Mesendoderm (in vitro differentiated cells): ENCODE results near the gene CCM2L.

Source experiments
- DNase-seq: peaks from one replicate; pipeline ENCODE4 v3.0.0; 2013
- H2AK5ac ChIP-seq: 2 replicates; pipeline ENCODE4 v1.6.1; 2013; ENCODE audit warnings: low read length, inconsistent platforms
- H2BK120ac ChIP-seq: 2 replicates; pipeline ENCODE4 v1.6.1; 2013; ENCODE audit warnings: low read depth, mild to moderate bottlenecking, low read length, moderate library complexity, mixed read lengths
- H2BK15ac ChIP-seq: replicated peaks from 2 replicates; pipeline ENCODE4 v1.6.1; 2013; ENCODE audit warnings: low read depth, mild to moderate bottlenecking, moderate library complexity
- H2BK5ac ChIP-seq: 2 replicates; pipeline ENCODE4 v1.6.1; 2013; ENCODE audit warnings: low read length, inconsistent platforms
- H3K18ac ChIP-seq: 2 replicates; pipeline ENCODE4 v1.6.1; 2013; ENCODE audit warnings: mild to moderate bottlenecking, low read length, mixed read lengths
- H3K23ac ChIP-seq: one replicate; pipeline ENCODE4 v1.6.1; 2013; ENCODE audit warnings: low read length
- H3K27ac ChIP-seq: 2 replicates; pipeline ENCODE4 v1.5.1; 2013; ENCODE audit warnings: low read depth, mild to moderate bottlenecking, inconsistent platforms, low read length, moderate library complexity
- H3K27me3 ChIP-seq: 2 replicates; pipeline ENCODE4 v1.6.1; 2013; ENCODE audit warnings: low read length, control low read depth, mild to moderate bottlenecking, inconsistent platforms; ENCODE audit not compliant: insufficient read depth, poor library complexity
- H3K36me3 ChIP-seq: 2 replicates; pipeline ENCODE4 v1.6.1; 2013; ENCODE audit warnings: low read length, inconsistent platforms; ENCODE audit not compliant: control insufficient read depth, insufficient read depth
- H3K4ac ChIP-seq: one replicate; pipeline ENCODE4 v1.6.1; 2013; ENCODE audit warnings: low read depth, mild to moderate bottlenecking, low read length, moderate library complexity
- H3K4me1 ChIP-seq: 2 replicates; pipeline ENCODE4 v1.6.1; 2013; ENCODE audit warnings: low read depth, low read length, inconsistent platforms; ENCODE audit not compliant: control insufficient read depth
- H3K4me2 ChIP-seq: 2 replicates; pipeline ENCODE4 v1.6.1; 2013; ENCODE audit warnings: low read length
- H3K4me3 ChIP-seq: 2 replicates; pipeline ENCODE4 v1.5.1; 2013; ENCODE audit warnings: mild to moderate bottlenecking, low read length
- H3K56ac ChIP-seq: one replicate; pipeline ENCODE4 v1.6.1; 2013; ENCODE audit warnings: low read length
- H3K79me1 ChIP-seq: 2 replicates; pipeline ENCODE4 v1.6.1; 2013; ENCODE audit warnings: low read length, inconsistent platforms
- H3K79me2 ChIP-seq: 2 replicates; pipeline ENCODE4 v1.6.1; 2013; ENCODE audit warnings: mild to moderate bottlenecking, low read length; ENCODE audit not compliant: control insufficient read depth, insufficient read depth
- H3K9ac ChIP-seq: 2 replicates; pipeline ENCODE4 v1.6.1; 2013; ENCODE audit warnings: low read length, inconsistent platforms
- H4K5ac ChIP-seq: one replicate; pipeline ENCODE4 v1.6.1; 2013; ENCODE audit warnings: low read length
- H4K8ac ChIP-seq: one replicate; pipeline ENCODE4 v1.6.1; 2013; ENCODE audit warnings: low read depth, mild to moderate bottlenecking, control low read depth, low read length, moderate library complexity
- WGBS: extraction: QIAGEN DNeasy Blood & Tissue Kit; methylation state at CpG from one replicate; pipeline ENCODE4 v1.1.7; 2013; ENCODE audit warnings: low lambda C conversion rate, missing lambda C conversion rate; ENCODE audit not compliant: insufficient coverage; ENCODE audit errors: extremely low coverage; 5-methylcytosine and 5-hydroxymethylcytosine counted together

CCM2L gene

DNA sequence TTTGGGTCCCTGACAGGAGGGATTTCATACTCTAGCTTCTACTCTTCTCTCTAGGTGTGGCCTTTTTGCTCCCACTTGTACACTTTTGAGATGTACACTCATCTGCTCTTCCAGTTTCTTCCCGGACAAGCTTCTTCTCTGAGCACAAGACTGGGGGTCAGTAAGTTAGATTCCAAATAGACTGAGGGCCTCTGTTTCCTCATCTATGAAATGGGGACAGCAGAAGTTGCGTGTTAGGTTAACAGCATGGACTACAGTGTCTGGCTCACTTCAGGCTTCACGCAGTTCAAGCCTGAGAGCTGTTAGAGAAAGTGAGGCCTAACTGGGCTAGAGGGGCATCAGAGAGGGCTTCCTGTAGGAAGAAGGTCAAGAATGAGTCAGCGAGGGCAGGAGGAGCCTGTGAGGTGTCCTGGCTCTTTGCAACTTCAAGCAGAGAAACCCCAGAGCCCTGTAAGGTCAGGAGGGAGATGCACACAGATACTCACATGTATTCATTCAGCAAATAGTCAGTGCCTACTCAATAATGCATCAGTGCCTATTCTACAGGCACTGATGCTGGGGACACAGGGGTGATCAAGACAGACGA is 21.7 kb upstream of the CCM2L start:
- no peak overlapping the region for H2AK5ac ChIP-seq
- no peaks in the 10 kb centered on the region for H3K79me2 ChIP-seq
- no peak overlapping the region for H2BK120ac ChIP-seq
- no peak overlapping the region for H3K4me2 ChIP-seq
- H3K27me3 ChIP-seq: no peaks in the 10 kb centered on the region
- WGBS: no CpG with 5 or more reads among the region's 5 CpGs
- H4K5ac ChIP-seq: no peak overlapping the region
- H3K4ac ChIP-seq: no peak overlapping the region
- no peak overlapping the region for H2BK5ac ChIP-seq
- no peak overlapping the region for H3K9ac ChIP-seq
- DNase-seq: no peak
- H3K23ac ChIP-seq: no peak overlapping the region
- H4K8ac ChIP-seq: no peak overlapping the region
- no peak overlapping the region for H2BK15ac ChIP-seq
- H3K79me1 ChIP-seq: no peaks in the 10 kb centered on the region
- no peak overlapping the region for H3K4me3 ChIP-seq
- no peak overlapping the region for H3K27ac ChIP-seq
- no peaks in the 10 kb centered on the region for H3K4me1 ChIP-seq
- H3K18ac ChIP-seq: no peak overlapping the region
- H3K56ac ChIP-seq: no peak overlapping the region
- no peaks in the 10 kb centered on the region for H3K36me3 ChIP-seq

DNA sequence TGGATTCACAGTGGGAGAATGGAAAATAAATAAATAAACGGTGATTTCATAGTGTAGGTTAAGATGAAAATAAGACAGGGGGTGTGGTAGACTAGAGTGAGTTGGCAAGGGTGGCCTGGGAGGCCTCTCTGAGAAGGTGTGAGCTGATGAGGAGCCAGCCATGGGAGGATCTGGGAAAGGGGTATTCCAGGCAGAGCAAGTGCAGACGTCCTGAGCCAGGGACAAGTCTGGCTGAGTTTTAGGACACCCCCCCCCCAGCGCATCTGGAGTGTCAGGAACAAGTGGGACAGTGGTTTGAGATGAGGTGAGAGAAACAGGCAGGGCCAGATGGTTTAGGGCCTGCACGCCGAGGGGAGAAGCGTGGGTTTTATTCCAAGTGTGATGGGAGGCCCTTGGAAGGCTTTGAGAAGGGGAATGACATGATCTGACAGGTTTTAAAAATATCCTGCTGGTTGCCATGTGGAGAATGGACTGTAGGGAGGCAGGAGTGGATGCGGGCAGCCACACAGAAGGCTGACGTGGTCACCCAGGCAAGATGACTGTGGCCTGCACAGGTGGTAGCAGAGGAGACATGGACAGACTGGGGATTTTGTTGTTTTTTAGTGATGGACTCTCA is 21.1 kb upstream of the CCM2L start:
- Histone ChIP-seq H3K23ac (no peak overlapping the region), H4K5ac (no peak overlapping the region)
- WGBS: no CpG with 5 or more reads among the region's 8 CpGs

DNA sequence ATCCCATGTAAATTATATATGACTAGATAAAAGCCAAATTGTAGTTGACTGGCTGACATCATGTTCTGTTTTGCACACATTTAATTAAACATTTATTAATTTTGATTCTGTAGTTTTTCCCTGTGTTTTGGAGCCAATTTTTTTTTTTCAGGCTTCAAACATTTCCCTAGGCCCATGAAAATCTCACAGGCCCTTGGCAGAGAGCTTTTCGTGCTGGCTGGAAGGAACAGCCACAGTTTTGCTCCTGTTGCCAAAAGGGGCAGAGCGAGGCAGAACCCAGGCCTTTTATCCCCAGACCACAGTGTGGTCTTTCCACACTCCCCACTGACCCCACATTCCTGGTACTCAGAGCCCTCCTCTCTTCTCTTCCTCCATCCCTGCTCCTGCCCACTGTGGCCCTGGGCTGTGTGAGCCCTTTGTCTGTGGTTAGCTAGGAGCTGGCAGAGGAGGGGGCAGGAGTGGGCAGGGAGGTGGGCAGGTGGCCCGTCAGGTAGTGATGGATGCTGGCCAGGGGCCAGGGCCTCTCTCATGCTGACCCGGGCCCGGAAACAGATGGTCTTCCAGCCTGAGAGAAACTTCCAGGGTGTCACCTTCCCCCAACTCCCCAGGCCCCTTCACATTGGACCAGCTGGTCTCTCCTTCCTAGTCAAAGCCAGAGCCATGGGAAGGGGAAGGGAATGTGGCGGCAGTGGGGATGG is 19.4 kb upstream of the CCM2L start:
- Histone ChIP-seq H3K9ac (no peak overlapping the region), H2BK15ac (no peak overlapping the region), H3K4me3 (no peak overlapping the region), H3K4me1 (no peaks in the 10 kb centered on the region), H4K5ac (no peak overlapping the region), H2BK5ac (no peak overlapping the region), H3K79me2 (no peaks in the 10 kb centered on the region), H2AK5ac (no peak overlapping the region), H3K4me2 (no peak overlapping the region), H4K8ac (no peak overlapping the region), H3K79me1 (no peaks in the 10 kb centered on the region), H3K27me3 (peaks cover 13% of the 10 kb centered on the region), H3K18ac (no peak overlapping the region), H3K27ac (no peak overlapping the region), H2BK120ac (no peak overlapping the region), H3K23ac (no peak overlapping the region), H3K36me3 (no peaks in the 10 kb centered on the region), H3K4ac (no peak overlapping the region), H3K56ac (no peak overlapping the region)
- WGBS: no CpG with 5 or more reads among the region's 6 CpGs
- DNase-seq: no peak

More for the DNA sequence above, 21.1 kb upstream of the CCM2L start:
- Histone ChIP-seq H2BK5ac (no peak overlapping the region), H3K79me1 (no peaks in the 10 kb centered on the region), H4K8ac (no peak overlapping the region), H2BK15ac (no peak overlapping the region), H3K79me2 (no peaks in the 10 kb centered on the region), H3K56ac (no peak overlapping the region), H3K4me3 (no peak overlapping the region), H2AK5ac (no peak overlapping the region), H2BK120ac (no peak overlapping the region), H3K4ac (no peak overlapping the region), H3K4me1 (no peaks in the 10 kb centered on the region), H3K18ac (no peak overlapping the region), H3K9ac (no peak overlapping the region), H3K27ac (no peak overlapping the region), H3K4me2 (no peak overlapping the region), H3K36me3 (no peaks in the 10 kb centered on the region), H3K27me3 (peaks cover 2% of the 10 kb centered on the region)
- no peak for DNase-seq

DNA sequence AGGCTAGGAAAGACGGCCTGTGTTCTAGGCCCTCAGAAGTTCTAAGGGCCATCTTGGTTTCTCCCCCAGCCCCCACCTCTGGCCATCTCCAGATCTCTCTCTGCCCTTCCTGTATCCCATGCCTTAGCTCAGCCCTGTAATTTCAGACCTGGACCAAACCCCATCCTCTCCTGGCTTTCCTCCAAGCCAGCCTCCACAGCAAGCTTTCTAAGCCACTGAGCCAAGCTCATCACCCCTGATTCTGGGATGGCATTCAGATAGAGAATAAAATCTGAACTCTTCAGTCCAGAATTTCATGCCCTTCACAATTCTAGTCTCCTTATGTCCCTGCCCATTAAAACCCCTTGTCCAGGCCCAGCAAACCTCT is 18.9 kb upstream of the CCM2L start:
- no peak for DNase-seq
- no peak overlapping the region for H3K4me3 ChIP-seq
- no peak overlapping the region for H3K27ac ChIP-seq
- H3K36me3 ChIP-seq: no peaks in the 10 kb centered on the region
- H2BK5ac ChIP-seq: no peak overlapping the region
- H3K4ac ChIP-seq: no peak overlapping the region
- no peak overlapping the region for H2BK15ac ChIP-seq
- H2AK5ac ChIP-seq: no peak overlapping the region
- H3K79me2 ChIP-seq: no peaks in the 10 kb centered on the region
- H3K9ac ChIP-seq: no peak overlapping the region
- no peak overlapping the region for H3K56ac ChIP-seq
- H3K79me1 ChIP-seq: no peaks in the 10 kb centered on the region
- peaks cover 13% of the 10 kb centered on the region for H3K27me3 ChIP-seq
- H3K4me2 ChIP-seq: no peak overlapping the region
- H2BK120ac ChIP-seq: no peak overlapping the region
- no peaks in the 10 kb centered on the region for H3K4me1 ChIP-seq
- no peak overlapping the region for H3K23ac ChIP-seq
- H4K8ac ChIP-seq: no peak overlapping the region
- WGBS: no CpG with 5 or more reads among the region's 1 CpG
- H4K5ac ChIP-seq: no peak overlapping the region
- no peak overlapping the region for H3K18ac ChIP-seq

DNA sequence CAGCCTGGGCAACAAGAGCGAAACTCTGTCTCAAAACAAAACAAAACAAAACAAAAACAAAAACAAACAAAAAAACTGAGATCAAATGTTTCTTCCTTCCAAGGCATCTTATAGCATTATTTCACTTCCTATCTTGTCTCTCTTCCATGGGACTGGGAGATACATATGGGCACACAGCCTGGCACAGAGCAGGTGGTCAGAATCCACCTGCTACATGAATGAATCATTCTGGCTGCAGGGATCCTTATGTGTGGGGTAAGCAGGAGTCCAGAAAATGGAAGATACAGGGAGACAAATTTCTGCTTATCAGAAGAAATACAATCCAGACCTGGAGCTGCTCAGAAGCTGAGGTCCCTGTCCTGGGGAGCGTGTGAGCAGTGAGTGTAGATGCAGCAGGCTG is 18.2 kb upstream of the CCM2L start:
- Histone ChIP-seq H3K9ac (no peak overlapping the region), H2BK5ac (no peak overlapping the region), H4K8ac (no peak overlapping the region), H3K27ac (no peak overlapping the region), H3K4me2 (no peak overlapping the region), H2BK15ac (no peak overlapping the region), H3K79me1 (no peaks in the 10 kb centered on the region), H2AK5ac (no peak overlapping the region), H3K36me3 (no peaks in the 10 kb centered on the region), H2BK120ac (no peak overlapping the region), H3K4ac (no peak overlapping the region), H3K18ac (no peak overlapping the region), H3K27me3 (peaks cover 13% of the 10 kb centered on the region), H3K79me2 (no peaks in the 10 kb centered on the region), H3K4me3 (no peak overlapping the region), H3K4me1 (no peaks in the 10 kb centered on the region), H3K23ac (no peak overlapping the region), H3K56ac (no peak overlapping the region), H4K5ac (no peak overlapping the region)
- WGBS: no CpG with 5 or more reads among the region's 2 CpGs
- no peak for DNase-seq
